Coronary artery (tissue), 2 donors: Measurements from ENCODE around the gene LRRC4B.
"Not testable (repeated sequence)": the region's sequence is repeated elsewhere in the genome, so short reads cannot be mapped to it uniquely, and the experiment has no call there.

Experiments
- DNase-seq: peaks from one replicate; pipeline ENCODE4 v3.0.0-alpha.2; 2017; ENCODE audit warnings: low spot score
- H3K27ac ChIP-seq, 2 donors: fragments of 200-600 bp; sonication (generic); one replicate each; pipeline ENCODE4 v1.5.1; 2016 to 2019
- H3K4me3 ChIP-seq: fragments of 200-600 bp; sonication (generic); 2 replicates; pipeline ENCODE4 v1.5.1; 2016; ENCODE audit warnings: mild to moderate bottlenecking, moderate library complexity
- TF ChIP-seq, protein P1 (sequence below): fragments of 200-600 bp; sonication (generic); IDR thresholded peaks from one replicate; pipeline ENCODE4 v1.5.1; 2019; ENCODE audit warnings: antibody characterized with exemption

LRRC4B gene

DNA sequence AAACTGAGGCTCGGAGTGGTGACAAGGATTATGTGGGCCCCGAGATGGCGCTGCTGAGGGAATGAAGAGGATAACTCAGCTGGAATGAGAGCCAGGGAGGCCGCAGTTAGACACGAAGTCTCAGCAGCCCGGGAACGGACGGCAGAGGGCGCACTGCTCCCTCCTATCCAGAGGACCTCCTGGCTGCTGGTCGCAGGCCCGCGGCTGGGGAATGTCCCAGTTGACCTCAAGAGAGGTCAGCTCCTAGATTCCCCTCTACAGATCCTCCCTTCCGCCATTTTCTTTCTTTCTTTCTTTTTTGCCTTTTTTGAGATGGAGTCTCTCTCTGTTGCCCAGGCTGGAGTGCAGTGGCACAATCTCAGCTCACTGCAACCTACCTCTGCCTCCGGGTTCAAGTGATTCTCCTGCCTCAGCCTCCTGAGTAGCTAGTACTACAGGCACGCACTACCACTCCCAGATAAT lies 30.4 kb downstream of the LRRC4B start:
- H3K4me3 ChIP-seq: no peak overlapping the region
- TF ChIP-seq, protein P1, sequence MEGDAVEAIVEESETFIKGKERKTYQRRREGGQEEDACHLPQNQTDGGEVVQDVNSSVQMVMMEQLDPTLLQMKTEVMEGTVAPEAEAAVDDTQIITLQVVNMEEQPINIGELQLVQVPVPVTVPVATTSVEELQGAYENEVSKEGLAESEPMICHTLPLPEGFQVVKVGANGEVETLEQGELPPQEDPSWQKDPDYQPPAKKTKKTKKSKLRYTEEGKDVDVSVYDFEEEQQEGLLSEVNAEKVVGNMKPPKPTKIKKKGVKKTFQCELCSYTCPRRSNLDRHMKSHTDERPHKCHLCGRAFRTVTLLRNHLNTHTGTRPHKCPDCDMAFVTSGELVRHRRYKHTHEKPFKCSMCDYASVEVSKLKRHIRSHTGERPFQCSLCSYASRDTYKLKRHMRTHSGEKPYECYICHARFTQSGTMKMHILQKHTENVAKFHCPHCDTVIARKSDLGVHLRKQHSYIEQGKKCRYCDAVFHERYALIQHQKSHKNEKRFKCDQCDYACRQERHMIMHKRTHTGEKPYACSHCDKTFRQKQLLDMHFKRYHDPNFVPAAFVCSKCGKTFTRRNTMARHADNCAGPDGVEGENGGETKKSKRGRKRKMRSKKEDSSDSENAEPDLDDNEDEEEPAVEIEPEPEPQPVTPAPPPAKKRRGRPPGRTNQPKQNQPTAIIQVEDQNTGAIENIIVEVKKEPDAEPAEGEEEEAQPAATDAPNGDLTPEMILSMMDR: peak; percentile 47

DNA sequence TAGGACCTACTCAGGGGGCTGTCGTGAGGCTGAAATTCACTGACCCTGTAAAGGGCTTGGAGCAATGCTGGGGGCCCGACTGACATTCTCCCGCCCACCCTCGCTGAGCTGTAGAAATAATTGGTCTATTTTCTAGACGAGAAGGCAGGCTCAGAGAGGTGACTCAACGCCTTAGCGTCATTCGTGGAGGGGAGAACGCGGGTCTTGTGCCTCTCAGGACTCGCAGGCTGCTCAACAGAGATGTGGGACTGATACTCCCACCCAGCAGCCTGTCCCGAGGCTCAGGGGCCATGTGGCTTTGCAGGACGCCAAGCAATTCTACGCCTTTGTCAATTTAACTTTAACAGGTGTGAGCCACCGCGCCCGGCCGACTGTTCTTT lies 30.9 kb downstream of the LRRC4B start:
- H3K27ac ChIP-seq: no peak overlapping the region
- TF ChIP-seq, protein P1: no peak
- no peak for DNase-seq
- no peak overlapping the region for H3K4me3 ChIP-seq

More for the DNA sequence above, 30.4 kb downstream of the LRRC4B start:
- no peak overlapping the region for H3K27ac ChIP-seq
- no peak for DNase-seq

DNA sequence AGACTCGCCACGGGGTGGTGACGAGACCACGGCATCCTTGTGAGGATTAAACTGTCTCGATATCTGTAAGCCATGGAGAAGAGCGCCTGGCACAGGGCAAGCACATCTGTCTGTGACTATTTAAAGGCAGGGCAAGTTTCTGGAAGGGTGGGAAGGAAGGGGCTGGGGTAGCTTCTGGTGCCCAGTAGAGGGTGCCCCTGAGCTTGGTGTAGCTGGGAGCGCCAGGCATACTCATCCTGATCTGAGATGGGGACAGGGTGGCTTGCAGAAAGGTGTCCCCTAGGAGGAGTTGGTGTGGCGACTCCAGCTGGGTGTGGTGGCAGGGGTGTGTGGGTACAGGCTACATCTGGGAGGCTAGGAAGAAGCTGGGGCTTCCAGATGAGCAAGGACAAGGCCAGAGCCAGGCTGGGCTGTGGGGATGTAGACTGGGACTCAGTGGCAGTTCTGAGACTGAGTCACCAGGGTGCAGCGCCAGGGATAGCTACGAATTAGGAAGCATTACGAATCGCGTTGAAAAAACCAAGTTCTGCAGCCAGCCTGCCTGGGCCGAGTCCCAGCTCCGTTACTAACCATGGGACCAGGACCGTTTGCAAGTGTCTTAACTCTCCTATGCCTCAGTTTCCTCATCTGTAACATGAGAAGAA lies 31.5 kb downstream of the LRRC4B start:
- no peak overlapping the region for H3K27ac ChIP-seq
- DNase-seq: no peak

DNA sequence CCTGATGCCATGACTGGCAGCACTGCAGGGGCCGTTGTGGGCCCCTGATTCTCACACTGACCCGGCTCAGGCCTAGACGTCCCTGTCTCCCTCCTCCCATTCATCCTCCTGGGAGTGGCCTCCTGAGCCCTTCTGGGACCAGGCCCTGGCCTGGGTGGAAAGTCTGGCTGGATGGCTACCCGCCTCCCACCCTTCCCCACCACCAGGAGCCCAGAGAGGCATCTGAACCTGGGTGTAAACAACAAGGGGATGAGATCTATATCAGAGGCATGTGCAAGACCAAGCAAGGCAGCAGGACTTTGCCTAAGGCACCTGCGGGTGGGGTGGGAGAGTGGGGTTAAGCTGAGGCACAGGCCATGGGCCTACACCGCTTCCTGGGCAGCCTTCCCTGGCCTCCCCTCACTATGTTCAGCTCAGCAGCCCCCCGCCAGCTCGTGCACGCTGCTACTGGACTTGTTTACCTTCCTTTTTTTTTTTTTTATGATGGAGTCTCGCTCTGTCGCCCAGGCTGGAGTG lies 32.5 kb downstream of the LRRC4B start:
- H3K4me3 ChIP-seq: no peak overlapping the region
- TF ChIP-seq, protein P1: no peak
- no peak overlapping the region for H3K27ac ChIP-seq
- peak; percentile 72 for DNase-seq

More for the DNA sequence above, 31.5 kb downstream of the LRRC4B start:
- H3K4me3 ChIP-seq: no peak overlapping the region
- TF ChIP-seq, protein P1: no peak

DNA sequence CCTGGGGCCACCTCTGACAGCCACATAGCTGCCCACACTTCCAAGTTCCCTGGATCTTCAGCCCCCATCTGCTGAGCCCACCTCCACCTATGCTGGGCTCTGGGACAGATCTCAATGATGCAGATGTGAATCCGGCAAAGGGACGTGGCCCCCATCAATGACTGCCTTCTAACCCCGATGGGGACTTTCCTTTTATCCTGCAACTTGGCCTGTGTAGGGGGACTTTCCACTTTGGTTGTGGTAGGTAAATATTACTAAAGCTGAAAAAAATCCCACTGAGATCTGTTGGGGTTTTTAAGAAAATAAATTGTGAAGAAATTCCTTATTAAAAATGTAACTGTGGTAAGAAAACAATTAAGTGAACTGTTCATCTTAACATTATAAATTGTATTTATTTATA lies 33.8 kb downstream of the LRRC4B start:
- TF ChIP-seq, protein P1: no peak
- no peak for DNase-seq
- Histone ChIP-seq H3K27ac (no peak overlapping the region), H3K4me3 (no peak overlapping the region)

DNA sequence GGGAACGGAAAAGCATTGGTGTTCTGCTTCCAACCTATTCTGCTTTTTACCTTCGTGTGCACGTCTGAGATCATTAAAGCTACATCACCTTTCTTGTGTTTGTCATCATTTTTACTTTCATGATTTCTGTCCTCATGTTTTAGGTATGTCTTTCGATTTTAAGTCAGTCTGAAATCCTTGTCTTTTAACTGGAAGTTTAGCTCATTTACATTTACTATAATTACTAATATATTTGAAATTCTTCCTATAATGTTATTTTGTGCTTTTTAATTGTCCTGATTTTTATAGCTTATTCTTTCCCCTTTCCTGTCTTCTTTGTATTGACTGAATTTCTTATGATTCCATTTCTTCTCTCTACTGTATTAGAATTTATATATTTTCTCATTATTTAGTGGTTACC lies 35.3 kb downstream of the LRRC4B start:
- DNase-seq: no peak
- TF ChIP-seq, protein P1: no peak
- Histone ChIP-seq H3K27ac (no peak overlapping the region), H3K4me3 (no peak overlapping the region)

DNA sequence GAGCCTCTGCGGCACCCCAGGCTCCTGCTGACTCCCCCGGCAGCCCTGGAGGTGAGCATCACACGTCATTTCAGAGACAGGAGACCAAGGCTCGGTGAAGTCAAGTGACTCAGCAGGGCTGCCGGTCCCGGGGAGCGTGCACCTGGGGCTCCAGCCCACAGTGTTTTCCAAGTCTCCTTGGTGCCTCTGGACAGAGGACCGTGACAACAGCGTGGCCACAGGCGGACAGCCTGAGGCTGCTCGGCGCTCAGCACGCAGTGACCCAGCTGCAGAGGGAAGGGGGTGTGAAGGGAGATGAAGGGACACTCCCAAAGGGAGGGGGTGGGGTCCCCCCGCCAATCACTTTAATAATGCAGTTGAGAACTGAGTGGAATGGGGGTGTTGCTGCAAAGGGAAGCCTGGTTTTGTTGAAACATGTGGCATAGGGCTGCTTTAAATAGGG lies 37.0 kb downstream of the LRRC4B start:
- Histone ChIP-seq H3K4me3 (no peak overlapping the region), H3K27ac (no peak overlapping the region)
- TF ChIP-seq, protein P1: no peak
- peak; percentile 56 for DNase-seq

DNA sequence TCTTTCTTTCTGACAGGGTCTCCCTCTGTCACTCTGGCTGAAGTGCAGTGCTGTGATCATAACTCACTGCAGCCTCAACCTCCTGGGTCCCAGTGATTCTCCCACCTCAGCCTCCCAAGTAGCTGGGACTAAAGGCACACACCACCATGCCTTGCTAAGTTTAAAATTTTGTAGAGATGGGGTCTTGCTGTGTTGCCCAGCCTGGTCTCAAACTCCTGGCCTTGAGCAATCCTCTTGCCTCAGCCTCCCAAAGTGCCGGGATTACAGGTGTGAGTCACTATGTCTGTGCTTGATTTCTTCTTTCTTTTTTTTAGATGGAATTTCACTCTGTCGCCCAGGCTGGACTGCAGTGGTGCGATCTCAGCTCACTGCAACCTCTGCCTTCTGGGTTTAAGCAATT lies 40.2 kb downstream of the LRRC4B start:
- not testable (repeated sequence) for H3K27ac ChIP-seq, DNase-seq, H3K4me3 ChIP-seq
